ENCODE data around the gene CELA3A.

The CELA3A gene

DNA sequence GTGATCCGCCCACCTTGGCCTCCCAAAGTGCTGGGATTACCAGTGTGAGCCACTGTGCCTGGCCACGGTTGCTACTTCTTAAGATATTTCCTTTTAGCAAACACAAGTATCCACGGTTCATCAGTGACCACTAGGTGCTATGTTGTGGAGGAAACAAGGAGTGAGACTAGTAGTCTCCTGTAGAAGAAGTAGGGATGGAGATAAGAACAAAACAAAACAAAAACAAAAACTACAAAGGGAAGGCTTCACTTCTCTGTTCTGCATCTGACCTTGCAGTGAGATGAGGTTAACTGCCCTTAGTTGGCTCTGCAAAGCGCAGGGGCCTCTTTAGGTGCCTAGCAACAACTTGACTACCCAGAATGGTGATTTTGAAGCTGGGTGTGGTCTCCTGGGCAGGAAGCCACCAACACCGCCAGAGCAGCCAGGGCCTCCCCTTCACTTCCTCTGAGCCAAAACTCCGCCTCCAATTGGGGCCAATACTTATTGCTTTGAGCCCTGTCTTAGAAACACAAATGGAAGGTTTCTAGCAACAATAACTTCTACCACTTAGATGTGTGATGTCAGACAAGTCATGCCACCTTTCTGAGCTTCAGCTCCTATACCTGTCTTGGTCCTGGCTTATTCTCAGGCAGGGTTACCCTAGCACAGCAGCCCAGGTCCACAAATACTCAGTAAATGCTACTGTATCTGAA is 38.3 kb downstream of the CELA3A start (continued):
- no peak for TF ChIP-seq ZBTB48 (tag by site-specific recombination; IDR thresholded peaks at IDR 0.05)
- TF ChIP-seq TSHZ1 (tag by site-specific recombination; IDR thresholded peaks at IDR 0.05; ENCODE audit: borderline replicate concordance) = no peak
- TF ChIP-seq, protein P1, sequence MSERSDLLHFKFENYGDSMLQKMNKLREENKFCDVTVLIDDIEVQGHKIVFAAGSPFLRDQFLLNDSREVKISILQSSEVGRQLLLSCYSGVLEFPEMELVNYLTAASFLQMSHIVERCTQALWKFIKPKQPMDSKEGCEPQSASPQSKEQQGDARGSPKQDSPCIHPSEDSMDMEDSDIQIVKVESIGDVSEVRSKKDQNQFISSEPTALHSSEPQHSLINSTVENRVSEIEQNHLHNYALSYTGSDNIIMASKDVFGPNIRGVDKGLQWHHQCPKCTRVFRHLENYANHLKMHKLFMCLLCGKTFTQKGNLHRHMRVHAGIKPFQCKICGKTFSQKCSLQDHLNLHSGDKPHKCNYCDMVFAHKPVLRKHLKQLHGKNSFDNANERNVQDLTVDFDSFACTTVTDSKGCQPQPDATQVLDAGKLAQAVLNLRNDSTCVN (tag by site-specific recombination; optimal IDR thresholded peaks at IDR 0.05) = no peak
- TF ChIP-seq ZNF19 (tag by site-specific recombination; IDR thresholded peaks at IDR 0.05; ENCODE audit: low read depth) = no peak
- no peak for TF ChIP-seq ZNF629 (tag by site-specific recombination; IDR thresholded peaks at IDR 0.05)
- no peak for TF ChIP-seq HOXC10 (CRISPR knock-in tag; IDR thresholded peaks at IDR 0.05)
- peak; percentile 54 for TF ChIP-seq ZNF335 (tag by site-specific recombination; conservative IDR thresholded peaks at IDR 0.05)
- TF ChIP-seq ZNF501 (tag by site-specific recombination; IDR thresholded peaks at IDR 0.05) = no peak
- no peak for TF ChIP-seq ZNF140 (tag by site-specific recombination; IDR thresholded peaks at IDR 0.05)
- no peak for TF ChIP-seq ZNF239 (tag by site-specific recombination; IDR thresholded peaks at IDR 0.05)
- TF ChIP-seq ZNF514 (tag by site-specific recombination; IDR thresholded peaks at IDR 0.05) = no peak
- peak; percentile 68; the same call in 1 of the 2 replicates for TF ChIP-seq ZNF600 (tag by site-specific recombination; IDR thresholded peaks at IDR 0.05)
- 0 out of 2 replicates have a peak, but pooled peaks have one; percentile 31 for TF ChIP-seq ZNF518A (tag by site-specific recombination; conservative IDR thresholded peaks at IDR 0.05; ENCODE audit: low read depth)
- no peak for TF ChIP-seq MEIS1 (CRISPR knock-in tag; IDR thresholded peaks at IDR 0.05; ENCODE audit: borderline replicate concordance)
- TF ChIP-seq ZNF221 (tag by site-specific recombination; IDR thresholded peaks at IDR 0.05; ENCODE audit: borderline replicate concordance) = no peak
- no peak for TF ChIP-seq ZNF138 (tag by site-specific recombination; IDR thresholded peaks at IDR 0.05; ENCODE audit: borderline replicate concordance)
- no peak for TF ChIP-seq REST (tag by site-specific recombination; IDR thresholded peaks at IDR 0.05)
- no peak for TF ChIP-seq ZNF2 (tag by site-specific recombination; IDR thresholded peaks at IDR 0.05)
- no peak for TF ChIP-seq BCL11A (tag by site-specific recombination; IDR thresholded peaks at IDR 0.05; ENCODE audit: low read depth)
- no peak for TF ChIP-seq SETDB1 (IDR thresholded peaks at IDR 0.05; ENCODE audit: insufficient read length, low read length)

All from HEK293 (cell line).